GM21390 (cell line): ENCODE measurements around the gene DCAF11.

Experiments
- ATAC-seq: cut with Tn5 transposase; IDR thresholded peaks from one replicate; pipeline ENCODE4 v1.9.1; 2021; ENCODE audit not compliant: unreplicated experiment

Gene DCAF11

GRCh38 chr14:24116128-24116814, 1.7 kb downstream of the DCAF11 start:
- no peak for ATAC-seq

DNA sequence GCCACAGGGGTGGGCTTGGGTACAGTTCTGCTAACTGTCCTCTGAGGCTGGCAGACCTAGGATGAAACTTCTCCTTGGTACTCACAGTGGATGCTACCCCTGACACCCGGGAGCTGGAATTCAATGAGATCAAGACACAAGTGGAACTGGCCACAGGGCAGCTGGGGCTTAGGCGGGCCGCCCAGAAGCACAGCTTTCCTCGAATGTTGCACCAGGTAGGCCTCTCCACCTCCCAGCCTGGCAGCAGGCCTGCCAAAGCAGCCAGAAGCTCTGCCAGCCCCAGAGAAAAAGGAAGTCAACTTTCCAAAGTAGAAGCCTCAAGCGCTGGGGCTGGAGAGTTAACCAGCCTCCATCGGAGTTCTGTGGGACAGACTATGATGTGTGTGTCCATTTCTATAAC, 2.6 kb downstream of the DCAF11 start:
- no peak for ATAC-seq

- no peak for ATAC-seq
These were observed 5.1 kb downstream of the DCAF11 start for GRCh38 chr14:24119691-24120090.

- ATAC-seq: no peak
These were observed 6.6 kb downstream of the DCAF11 start for GRCh38 chr14:24121210-24121609.

GRCh38 chr14:24122416-24122815, 7.8 kb downstream of the DCAF11 start:
- no peak for ATAC-seq

DNA sequence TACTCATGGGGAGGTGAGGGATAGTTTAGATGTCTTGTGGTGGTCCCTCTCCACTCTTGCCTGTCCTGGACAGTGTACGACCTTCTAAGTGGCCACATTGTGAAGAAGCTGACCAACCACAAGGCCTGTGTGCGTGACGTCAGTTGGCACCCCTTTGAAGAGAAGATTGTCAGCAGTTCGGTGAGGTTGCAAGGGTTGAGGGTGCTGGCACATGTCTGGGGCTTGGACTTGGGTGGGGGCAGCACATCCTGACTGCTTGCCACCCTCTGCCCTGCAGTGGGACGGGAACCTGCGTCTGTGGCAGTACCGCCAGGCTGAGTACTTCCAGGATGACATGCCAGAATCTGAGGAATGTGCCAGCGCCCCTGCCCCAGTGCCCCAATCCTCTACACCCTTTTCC, 8.3 kb downstream of the DCAF11 start:
- ATAC-seq: no peak

GRCh38 chr14:24123424-24124417, 9.1 kb downstream of the DCAF11 start:
- no peak for ATAC-seq

- no peak for ATAC-seq
These were observed 12.4 kb downstream of the DCAF11 start for GRCh38 chr14:24126939-24127338.

DNA sequence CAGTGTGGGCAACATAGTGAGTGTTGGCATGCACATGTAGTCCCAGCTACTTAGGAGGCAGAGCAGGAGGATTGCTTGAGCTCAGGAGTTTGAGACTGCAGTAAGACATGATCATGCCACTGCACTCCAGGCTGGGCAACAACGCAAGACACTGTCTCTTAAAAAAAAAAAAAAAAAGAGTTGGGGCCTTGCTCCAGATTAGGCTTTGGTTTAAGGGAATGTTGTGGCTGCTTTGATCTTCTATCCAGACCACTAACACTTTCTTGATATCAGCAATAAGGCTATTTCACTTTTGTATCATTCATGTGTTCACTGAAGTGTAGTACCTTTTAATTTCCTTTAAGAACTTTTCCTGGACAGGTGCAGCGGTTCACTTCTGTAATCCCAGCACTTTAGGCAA, 13.1 kb downstream of the DCAF11 start:
- no peak for ATAC-seq

GRCh38 chr14:24129410-24129998, 14.9 kb downstream of the DCAF11 start:
- ATAC-seq: no peak

DNA sequence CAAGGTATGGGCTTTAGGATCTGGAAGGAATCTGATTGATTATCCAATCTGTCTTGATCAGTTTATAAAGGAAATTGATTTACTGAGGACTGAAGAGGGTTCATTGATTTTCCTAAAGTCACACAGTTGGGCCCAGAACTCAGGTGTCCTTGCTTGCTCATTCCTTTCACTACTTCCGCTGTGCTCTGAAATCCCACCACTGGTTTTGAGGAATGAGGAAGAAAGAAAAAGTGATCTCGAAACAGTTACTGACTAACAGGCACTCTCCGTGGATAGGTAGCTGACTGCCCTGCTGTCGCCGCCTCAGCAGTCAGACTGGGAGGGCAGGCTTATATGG, 15.8 kb downstream of the DCAF11 start, which contains the start of gene FITM1:
FITM1 (plus strand) TSS at position 280 of the 337 bp plus-strand sequence. CDS start 905 bp downstream, outside the sequence.
- no peak for ATAC-seq

GRCh38 chr14:24130717-24131548, 16.4 kb downstream of the DCAF11 start:
- no peak for ATAC-seq

GRCh38 chr14:24131549-24131966, 17.0 kb downstream of the DCAF11 start:
- ATAC-seq: no peak

DNA sequence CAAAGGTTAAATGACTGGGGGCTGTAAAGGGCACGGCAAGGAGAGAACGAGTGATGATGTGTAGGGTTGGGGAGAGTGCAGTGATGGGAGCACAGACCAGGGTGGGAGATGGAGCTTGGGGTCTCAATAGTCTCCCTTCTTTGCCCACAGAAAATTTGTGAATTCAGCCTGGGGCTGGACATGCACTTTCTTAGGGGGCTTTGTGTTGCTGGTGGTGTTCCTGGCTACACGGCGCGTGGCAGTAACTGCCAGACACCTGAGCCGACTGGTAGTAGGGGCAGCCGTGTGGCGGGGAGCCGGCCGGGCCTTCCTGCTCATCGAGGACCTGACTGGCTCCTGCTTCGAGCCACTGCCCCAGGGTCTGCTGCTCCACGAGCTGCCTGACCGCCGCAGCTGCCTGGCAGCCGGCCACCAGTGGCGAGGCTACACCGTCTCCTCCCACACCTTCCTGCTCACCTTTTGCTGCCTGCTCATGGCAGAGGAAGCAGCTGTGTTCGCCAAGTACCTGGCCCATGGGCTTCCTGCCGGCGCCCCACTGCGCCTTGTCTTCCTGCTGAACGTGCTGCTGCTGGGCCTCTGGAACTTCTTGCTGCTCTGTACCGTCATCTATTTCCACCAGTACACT, 17.6 kb downstream of the DCAF11 start:
- ATAC-seq: no peak

DNA sequence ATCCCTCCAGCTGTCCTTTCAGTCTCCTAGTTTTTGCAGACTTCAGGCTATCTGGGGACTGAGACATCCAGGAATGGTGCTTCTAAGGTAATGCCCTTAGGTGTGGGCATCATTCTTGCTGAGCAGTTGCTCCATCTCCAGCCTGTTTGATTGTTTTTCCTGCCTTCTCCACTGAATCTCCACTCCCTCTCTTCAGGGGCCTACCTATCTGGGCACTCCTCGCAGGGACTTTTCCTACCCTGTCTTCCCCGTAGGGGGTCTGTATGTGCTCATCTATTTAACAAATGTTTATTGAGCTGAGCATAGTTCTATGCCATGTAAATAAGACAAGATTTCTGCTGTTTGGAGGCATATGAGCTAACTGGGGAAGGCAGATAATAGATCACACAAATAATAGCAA, 18.4 kb downstream of the DCAF11 start:
- no peak for ATAC-seq

GRCh38 chr14:24133735-24134134, 19.2 kb downstream of the DCAF11 start:
- ATAC-seq: no peak

GRCh38 chr14:24135584-24135833, 20.9 kb downstream of the DCAF11 start:
- no peak for ATAC-seq

DNA sequence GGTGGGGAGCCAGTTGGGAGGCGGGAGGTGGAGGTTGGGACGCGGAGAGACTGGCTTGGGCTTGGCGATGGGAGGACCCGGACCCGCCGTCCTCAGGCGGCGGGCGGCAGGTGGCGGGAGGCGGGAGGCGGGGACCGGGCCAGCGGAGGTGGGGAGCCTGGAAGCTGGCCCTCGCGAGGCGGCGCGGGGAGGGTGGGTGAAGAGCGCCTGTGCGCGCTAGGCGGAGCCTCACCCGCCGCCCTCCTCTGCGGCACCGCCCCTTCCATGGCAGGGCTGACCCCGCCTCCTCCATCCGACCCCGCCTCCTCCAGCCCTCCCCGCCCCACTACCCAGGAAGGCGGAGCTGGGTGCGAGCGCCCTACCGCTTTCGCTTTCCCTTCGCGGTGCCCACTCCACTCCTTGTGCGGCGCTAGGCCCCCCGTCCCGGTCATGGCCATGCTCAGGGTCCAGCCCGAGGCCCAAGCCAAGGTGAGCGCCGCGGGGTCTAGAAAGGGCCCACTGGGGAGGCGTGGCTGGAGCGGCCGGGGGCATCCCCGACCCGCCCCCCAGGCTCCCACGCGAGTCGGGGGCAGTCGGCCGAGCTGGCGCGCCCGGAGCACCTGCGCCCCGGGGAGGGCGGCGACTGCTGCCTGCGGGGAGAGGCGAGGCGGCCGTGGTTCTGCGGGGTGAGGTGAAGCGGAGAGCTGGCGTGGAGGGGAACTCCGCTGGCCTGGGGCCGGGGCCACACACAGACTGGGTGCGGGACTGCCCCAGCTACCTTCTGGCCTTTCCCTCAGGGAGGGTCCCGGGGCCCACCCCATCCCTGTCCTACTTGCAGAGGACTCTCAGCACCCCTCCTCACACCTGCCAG, 21.5 kb downstream of the DCAF11 start, which contains the start of gene PSME1:
PSME1 (plus strand) TSS at position 361 of the 850 bp plus-strand sequence; CDS start at position 430, 69 bp downstream.
- ATAC-seq: peak; percentile 73

GRCh38 chr14:24136684-24137528, 22.3 kb downstream of the DCAF11 start:
- ATAC-seq: no peak
